Ishikawa (cell line): ENCODE data around the gene ANO7.

Experiments
- CREB1 ChIP-seq: IDR thresholded peaks from 2 replicates; pipeline ENCODE4 v1.6.1; 2012; ENCODE audit warnings: low read depth
- TAF1 ChIP-seq: IDR thresholded peaks from 2 replicates; pipeline ENCODE4 v1.6.1; 2012; ENCODE audit warnings: low read depth, mild to moderate bottlenecking

DNA sequence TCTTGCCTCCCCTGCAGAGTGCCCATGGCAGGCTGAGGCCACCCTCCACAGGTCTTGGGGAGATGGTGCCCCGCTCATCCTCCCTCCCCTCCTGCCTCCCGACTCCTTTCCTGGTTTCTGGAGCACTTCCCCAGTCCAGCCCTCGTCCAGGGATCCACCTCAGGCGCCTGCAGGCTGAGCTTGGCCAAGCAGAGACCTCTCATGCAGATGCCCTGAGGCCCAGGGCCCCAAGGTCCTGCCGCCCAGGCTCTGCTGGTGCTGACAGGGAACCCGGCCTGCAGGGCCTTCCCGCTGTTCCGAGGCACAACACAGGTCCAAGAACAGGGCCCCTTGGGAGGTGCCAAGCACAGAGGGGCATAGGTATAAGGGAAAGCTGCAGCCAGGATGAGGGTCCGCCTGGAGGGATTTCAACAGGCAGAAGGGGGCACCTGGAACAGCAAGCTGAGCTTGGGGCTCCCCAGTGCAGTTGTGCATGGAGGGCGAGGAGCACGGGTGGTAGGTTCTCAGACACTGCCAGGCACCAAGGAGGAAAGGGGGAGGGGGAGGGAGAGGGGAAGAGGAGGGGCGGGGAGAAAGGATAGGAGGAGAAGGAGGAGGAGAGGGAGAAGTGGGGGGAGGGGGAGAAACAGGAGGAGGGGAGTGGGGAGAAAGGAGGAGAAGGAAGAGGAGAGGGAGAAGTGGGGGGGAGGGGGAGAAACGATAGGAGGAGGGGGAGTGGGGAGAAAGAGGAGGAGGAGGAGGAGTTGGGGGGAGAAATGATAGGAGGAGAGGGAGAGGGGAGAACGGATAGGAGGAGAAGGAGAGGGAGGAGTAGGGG lies 1.2 kb upstream of the ANO7 start:
- TF ChIP-seq TAF1, result no peak
- no peak for TF ChIP-seq CREB1
